Measurements from ENCODE around the gene SMAD3.
"Not testable (repeated sequence)": the region's sequence is repeated elsewhere in the genome, so short reads cannot be mapped to it uniquely, and the experiment has no call there.

SMAD3 gene

GRCh38 chr15:67110958-67111864 is 45.8 kb downstream of the SMAD3 start:
- no peak for DNase-seq

DNA sequence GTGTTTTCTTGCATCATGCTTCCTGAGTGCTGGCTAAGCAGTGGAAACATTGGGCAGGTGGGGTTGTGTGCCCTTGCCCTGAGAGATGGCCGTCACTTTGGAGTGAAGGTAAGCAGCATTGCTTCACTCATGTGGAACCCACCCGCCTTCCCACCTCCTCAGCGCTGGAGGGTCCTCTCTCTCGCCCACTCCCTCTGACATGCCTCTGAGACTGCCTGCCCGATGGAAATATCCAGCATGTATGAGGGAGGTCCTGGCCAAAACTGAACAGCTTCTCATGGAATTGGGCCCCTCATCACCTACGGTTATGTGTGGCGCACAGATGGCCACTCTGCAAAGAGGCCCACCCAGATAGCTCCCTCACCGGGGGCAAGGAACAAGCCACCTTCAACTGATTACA is 48.6 kb downstream of the SMAD3 start:
- DNase-seq = no peak

- no peak for DNase-seq
These were observed 49.6 kb downstream of the SMAD3 start for GRCh38 chr15:67114846-67115585.

GRCh38 chr15:67115586-67115969 is 50.2 kb downstream of the SMAD3 start:
- no peak for DNase-seq

DNA sequence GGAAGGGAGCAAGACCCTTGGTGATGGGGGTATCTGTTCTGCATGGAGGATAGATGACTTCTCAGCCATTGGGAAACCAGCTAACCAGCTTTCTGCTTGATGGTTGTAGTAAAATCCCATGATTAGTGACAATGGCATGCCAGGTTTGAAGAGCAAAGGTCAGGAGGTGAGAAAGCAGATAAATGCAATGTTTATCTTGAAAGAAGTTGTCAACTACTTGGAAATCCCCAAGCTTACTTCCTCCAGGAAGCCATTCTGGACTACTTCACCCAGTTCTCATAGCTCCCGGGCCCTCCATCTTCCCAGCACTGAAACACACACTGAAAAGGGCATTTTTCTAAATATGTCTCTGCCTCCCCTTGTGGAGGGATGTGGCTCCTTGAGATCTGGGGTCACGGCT is 51.3 kb downstream of the SMAD3 start:
- DNase-seq = no peak

- no peak for DNase-seq
These were observed 52.0 kb downstream of the SMAD3 start for GRCh38 chr15:67117370-67117769.

GRCh38 chr15:67118808-67119207 is 53.4 kb downstream of the SMAD3 start:
- DNase-seq = no peak

DNA sequence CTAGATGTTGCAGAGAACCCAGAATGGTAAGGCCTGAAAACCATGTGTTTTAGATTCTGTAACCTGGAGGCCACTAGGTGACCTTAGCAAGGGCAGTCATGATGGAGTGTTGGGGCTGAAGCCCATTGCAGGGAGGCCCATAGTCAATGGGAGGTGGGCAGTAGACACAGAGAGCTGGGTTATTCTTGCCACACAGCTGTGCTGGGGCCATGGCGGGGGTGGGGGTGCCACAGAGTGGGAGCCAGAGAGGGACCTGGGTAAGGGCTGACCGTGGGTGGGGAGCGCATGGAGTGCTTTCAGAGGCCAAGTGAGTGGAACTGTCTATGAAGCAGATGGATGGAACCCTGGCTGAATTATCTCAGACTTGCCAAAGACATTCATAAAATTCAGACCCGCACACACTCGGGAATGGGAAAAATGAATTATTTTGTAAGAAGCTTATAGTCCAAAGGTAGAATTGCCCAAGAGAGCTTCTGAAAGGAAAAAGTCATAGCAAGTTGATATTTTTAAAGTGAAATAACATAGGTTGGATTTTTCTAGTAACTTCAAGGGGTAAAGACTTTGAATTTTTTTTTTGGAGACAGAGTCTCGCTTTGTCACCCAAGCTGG is 53.9 kb downstream of the SMAD3 start:
- no peak for DNase-seq

DNA sequence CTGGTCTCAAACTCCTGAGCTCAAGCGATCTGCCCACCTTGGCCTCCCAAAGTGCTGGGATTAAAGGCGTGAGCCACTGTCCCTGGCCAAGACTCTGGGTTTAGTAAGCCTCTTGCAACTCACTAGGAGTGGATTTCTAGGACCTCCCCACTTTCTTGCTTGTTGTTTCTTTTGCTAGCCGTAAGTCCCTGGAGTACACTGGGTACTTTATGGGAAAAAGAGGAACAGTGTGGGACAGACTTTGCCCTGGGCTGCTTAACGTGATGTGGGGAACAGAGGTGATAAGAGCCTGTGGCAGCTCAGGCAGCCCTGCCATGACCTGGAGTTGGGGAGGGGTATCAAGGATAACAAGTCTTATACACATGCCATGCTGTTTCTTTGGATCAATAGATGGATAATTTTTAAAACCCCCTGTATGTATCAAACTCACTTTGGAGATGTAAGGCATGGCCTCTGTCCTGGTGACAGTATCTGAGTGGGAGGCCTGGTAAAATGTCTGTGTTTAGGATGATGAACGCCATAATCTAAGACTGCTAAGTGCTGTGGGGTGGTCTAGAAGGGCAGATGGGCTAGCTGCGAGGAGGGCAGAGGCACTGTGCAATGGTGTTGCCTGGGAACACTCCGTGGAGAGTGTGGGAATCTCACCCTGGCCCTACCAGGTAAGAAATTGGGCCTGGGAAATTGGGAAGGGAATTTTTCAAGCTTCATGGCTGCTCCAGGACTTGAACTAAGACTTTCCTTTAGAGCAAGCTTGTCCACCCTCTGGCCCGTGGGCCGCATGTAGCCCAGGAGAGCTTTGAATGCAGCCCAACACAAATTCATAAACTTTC is 54.8 kb downstream of the SMAD3 start:
- DNase-seq = no peak

DNA sequence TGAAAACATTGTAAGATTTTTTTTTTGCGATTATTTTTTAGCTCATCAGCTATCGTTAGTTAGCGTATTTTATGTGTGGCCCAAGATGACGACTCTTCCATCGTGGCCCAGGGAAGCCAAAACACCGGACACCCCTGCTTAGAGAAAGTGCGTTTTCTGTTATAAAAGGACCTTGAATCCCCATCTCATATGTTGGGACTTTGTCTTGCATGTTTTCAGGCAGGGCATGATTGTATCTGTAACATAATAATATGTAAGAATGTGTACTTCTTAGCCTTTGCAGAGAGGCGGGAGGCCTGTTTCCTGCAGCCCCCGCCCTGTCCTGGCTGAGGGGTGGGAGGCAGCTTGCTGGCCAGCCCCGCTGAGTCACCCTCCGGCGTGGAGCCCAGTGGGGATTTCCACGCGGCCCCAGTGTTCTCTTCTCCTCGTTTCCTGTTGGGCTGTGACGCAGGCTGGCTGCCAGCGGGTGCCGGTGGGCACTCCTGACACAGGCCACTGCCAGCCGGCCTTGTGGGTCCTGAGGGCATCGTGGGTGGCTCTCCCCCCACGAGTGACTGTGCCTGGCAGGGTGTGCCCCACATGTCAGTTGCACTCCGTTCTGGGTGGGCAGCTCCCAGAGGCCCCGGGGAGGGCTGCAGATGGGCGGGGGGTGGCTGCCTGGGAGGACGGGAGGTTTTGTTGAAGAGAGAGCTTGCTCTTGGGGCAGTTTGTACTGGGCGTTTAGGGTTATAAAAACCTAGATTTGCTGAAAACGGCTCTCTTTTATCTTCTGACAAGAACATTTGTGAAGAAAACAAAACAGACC is 55.6 kb downstream of the SMAD3 start:
- DNase-seq = no peak

DNA sequence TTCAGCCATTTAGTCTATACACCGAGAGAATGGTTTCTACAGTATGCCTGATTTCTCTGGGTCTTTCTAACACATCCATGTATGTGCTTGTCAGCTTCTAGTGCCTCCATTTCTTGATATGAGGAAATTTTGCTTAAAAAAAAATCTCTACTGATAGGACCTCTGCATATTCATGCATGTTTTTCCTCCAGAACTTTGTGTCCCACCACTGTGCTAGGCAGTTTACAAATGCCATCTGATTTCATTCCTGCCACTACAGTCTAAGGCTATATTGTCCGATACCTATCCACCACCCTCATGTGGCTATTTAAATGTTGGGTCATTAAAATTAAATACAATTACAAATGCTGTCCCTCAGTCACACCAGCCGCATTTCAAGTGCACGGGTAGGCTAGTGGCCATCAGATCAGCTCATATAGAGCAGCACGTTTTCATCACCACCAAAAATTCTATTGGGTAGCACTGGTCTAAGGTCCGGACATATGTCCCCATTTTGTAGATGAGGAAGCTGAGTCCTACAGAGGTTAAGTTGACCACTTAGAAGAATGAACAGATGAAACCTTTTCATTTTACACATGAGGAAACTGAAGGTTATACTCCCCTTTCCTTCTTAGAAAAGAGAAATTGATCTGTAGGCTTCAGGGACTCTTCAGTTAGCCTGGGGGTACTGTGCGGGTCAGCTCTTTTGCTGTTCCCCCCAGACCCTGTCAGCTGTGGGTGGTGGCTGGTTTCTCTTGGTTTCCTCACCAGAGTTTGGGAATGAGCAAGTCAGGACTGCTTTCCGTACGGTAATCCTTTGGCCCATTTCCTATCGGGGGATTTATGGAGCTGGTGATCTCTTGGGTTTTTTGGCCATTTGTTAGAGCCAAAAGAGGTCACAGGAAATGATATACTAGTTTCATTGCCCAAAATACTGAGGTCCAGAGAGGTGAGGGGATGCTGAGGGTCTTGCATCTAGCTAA is 56.5 kb downstream of the SMAD3 start:
- no peak for DNase-seq

DNA sequence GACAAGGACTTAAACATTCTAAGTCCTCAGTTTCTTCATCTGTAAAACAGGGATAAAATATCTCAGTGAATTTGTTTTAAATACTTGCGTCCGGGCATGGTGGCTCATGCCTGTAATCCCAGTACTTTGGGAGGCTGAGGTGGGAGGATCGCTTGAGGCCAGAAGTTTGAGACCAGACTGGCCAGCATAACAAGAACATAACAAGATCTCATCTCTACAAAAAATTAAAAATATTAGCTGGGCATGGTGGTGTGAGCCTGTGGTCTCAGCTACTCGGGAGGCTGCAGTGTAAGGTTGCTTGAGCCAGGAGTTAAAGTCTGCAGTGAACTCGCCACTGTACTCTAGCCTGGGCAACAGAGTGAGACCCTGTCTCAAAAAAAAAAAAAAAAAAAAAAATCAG is 57.4 kb downstream of the SMAD3 start:
- not testable (repeated sequence) for DNase-seq

GRCh38 chr15:67123291-67123690 is 57.9 kb downstream of the SMAD3 start:
- DNase-seq = not testable (repeated sequence)

GRCh38 chr15:67124111-67124510 is 58.7 kb downstream of the SMAD3 start:
- no peak for DNase-seq

DNA sequence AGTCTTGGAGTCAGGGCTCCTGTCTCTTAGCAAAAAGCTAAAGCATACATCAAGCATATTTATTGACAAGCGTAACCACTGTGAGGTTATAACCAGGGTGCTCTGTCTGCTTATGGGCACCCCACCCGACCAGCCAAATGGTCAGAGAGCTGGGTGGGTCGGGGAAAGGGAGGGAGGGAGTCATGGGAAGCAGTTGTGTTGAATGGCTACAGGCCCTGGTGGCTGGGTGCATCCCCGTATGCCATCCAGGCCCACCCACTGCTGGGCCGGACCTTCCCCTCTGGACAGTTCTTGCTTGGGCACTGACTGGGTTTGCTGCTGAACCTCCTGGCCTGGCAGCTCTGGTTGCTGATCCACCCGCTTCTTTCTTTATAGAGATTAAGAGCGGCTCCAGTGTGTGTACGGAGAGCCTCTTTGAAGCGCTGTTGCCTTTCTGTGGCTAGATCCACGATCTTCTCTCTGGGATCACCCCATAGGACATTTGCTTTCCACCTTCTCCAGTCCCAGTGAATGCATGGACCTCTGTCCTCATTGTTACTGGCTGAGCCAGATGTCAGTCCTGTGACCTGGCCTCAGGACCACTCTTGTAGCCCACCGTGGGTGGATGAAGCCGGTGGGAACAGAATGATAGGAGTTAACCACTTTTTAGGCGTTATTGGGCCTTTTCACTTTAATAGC is 59.6 kb downstream of the SMAD3 start:
- no peak for DNase-seq

- peak; percentile 81 for DNase-seq
These were observed 60.4 kb downstream of the SMAD3 start for GRCh38 chr15:67125589-67126502.

- no peak for DNase-seq
These were observed 61.3 kb downstream of the SMAD3 start for GRCh38 chr15:67126551-67127330.

DNA sequence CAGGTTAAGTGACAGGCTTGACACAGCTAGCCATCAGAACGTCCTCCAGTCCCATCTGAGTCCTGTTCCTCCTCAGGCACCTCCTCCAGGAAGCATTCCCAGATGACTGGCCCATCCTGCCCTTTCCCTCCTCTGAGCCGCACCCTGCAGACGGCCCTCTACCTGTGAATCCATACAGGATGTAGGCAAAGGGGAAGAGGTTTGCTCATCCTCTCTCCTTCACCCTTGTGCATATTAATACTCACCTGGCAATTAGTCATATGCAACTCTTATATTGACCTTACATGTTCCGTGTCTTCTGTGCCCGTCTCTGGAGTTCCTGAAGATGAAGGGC is 61.9 kb downstream of the SMAD3 start:
- no peak for DNase-seq
